Temporal lobe (tissue), 1 donor: Measurements from ENCODE around the gene SLC35B1. TPM values are rescaled to one million over a fixed set of nuclear protein-coding genes. Genes with fewer than 3 reads are reported as not detected.

Source experiments
- total RNA-seq: library from RNA; depleted of rRNA; stranded (reverse); fragments of >200 nt; gene quantifications from one replicate; pipeline ENCODE4 v1.2.3, GENCODE V29; 2014

Gene SLC35B1
- total RNA-seq, 1 donor from 2014 or later, result 26.1 TPM

Other genes with a start within 250 kb of the SLC35B1 start
- gene NGFR, start 212.7 kb downstream of the SLC35B1 start, total RNA-seq, result 3.0 TPM
- 9.6 TPM for gene NXPH3, start 132.1 kb downstream of the SLC35B1 start, total RNA-seq
- gene SPOP, start 29.9 kb downstream of the SLC35B1 start, total RNA-seq, result 92.4 TPM
- 0.98 TPM for gene FAM117A, start 56.2 kb upstream of the SLC35B1 start, total RNA-seq
- gene KAT7, start 80.7 kb upstream of the SLC35B1 start, total RNA-seq, result 38.1 TPM
- not detected for gene TAC4, start 140.1 kb upstream of the SLC35B1 start, total RNA-seq